ENCODE data around the gene DSCAM.

DSCAM gene

DNA sequence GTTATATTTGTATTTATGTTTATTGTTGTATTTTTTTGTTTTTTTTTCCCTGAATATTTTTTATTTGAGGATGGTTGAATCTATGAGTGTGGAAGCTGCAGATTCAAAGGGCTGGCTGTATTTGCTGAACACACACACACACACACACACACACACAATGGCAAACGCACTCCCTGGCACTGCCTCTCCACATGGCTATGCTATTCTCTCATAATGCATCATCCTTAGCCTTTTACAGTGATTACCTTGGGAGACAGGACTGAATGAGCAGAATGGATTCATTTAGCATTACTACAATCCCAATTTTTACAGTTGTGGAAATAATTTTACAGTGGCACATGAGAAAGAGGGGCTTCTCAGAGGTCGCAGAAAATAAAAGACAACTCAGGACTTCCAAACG lies 589.6 kb downstream of the DSCAM start:
- no peak for DNase-seq (ENCODE audit: low read depth, low spot score)
- no peak overlapping the region for H3K4me3 ChIP-seq (ENCODE audit: low read length)

DNA sequence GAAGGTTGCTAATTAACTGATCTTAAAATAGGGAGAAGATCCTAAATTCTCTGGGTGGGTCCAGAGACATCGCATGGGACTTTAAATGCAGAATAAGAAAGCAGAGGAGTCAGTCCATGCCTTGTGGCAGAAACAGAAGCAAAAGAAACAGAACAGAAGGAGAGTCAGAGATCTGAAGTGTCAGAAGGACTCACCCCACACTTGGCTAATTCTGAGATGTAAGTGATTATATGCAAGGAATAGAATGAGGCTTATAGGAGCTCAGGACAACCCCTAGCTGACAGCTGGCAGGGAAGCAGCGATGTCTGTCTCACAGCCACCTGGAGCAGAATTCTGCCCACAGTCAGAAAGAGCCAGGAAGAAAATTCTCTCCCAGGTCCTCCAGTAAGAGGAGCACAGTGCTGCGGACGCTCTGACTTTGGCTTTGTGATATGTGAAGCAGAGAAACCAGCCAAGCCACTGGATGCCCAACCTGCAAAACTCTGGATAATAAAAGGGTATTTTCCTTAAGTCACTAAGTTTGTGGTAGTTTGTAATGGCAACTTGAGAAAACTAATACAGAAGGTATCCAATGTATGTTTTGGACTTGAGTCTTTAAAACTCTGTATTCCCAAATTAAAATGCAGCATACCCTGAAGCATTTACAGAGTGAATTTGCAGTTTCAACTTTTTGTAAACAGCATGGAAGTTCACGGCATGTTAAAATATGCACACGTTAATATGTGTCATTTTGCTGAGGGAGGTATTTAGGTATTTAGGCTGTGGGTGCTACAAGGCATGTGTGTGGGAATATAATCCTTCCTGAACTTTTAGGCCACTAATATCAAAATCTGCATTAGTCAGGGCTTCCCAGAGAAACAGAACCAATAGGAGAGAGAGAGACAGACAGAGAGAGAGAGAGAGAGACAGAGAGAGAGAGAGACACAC lies 591.2 kb downstream of the DSCAM start:
- no peak for DNase-seq (ENCODE audit: low read depth, low spot score)
- no peak overlapping the region for H3K4me3 ChIP-seq (ENCODE audit: low read length)

DNA sequence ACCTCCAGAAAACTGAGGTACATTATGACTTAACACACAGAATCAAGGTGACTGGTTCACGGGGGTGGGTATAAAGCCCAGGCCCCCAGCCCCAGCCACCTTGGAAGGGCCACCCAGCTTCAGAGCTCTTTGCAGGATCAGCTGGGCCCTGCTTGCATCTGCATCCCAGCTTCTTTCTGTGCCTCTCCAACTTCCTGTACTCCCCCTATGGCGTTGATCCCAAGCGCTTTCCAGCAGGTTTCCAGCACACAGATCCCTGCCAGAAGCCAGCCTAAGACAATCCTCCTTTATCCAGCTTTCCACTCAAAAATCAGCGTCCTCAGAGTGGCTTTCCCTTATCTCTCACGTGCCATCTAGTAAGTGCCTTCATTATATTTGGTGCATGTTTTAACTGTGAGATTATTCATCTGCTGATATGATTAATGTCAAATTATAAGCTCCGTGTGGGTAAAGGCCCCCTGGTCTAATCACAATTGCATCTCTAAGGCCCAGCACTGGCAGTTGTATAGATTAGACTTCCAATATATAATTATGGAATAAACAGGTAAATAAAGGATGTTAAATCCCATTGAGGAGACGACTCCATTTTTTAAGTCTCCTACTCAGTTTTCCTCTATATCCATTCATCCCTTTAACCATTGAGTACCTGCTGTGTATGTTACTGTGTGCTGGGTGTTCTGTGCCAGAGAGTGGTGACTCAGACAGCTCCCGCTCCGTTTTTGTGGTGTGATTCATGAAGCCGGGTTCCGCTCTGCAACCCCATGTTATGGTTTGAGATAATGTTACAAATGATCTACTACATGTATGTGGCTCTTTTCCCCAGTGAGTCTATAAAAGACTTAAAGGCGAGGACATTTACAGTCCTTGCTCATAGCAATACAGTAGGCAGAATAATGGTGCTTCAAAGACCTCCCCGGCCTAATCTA lies 592.2 kb downstream of the DSCAM start:
- no peak for DNase-seq (ENCODE audit: low read depth, low spot score)

DNA sequence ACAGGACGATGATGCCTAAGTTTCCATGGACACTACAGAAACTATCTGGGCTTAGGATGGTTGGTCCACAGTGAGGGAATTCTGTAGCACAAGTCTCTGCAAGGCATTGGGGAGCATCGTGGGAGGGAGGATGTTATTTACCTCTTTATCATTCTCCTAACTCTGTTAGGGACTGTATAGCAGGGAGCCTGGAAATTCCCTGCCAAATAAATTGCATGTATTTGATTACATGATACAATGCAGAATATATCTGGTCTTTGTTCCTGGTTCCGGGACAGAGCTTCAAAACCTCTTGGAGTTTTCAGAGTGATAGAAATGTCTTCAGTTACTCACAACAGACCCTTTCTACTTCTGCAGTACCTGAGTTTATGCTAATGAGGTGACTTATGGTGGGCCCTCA lies 593.8 kb downstream of the DSCAM start:
- DNase-seq (ENCODE audit: low read depth, low spot score): no peak
- no peak overlapping the region for H3K4me3 ChIP-seq (ENCODE audit: low read length)

More for the DNA sequence above, 592.2 kb downstream of the DSCAM start:
- H3K4me3 ChIP-seq (ENCODE audit: low read length): no peak overlapping the region

DNA sequence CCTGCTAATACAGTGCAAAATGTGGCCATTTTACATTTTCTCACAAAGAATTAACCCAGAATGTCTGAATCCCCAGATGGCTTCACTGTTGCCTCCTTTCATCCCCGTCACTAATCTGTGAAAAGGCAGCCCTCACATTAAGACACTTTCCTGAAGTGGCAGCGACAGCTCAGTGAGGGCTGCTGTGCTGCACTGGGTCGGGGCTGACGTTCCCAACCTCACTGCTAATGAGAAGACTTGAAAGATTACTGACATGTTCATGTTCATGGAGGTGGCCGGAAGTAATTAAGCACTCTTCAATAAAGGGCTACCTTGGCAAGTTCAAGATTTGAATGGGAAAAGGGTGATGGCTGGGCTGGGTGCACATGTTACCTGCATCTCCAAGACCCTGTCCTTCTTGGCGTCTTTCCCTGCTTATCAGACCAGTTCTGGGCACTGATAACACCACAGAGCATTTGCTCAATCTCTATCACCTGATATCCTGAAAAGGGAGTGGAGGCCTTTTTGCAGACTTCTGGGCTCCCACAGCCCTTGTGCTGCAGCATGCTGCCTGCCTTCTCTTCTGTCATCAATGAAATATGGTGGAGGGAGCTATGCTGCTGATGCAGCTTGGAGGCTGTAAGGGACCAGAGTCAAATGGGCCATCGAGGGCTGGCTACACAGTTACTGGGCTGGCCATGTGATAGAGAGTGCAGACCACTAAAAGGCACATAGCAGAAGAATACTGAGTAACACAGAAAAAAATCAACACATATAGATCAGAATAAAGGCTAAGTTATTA lies 596.3 kb downstream of the DSCAM start:
- H3K4me3 ChIP-seq (ENCODE audit: low read length): no peak overlapping the region
- no peak for DNase-seq (ENCODE audit: low read depth, low spot score)

DNA sequence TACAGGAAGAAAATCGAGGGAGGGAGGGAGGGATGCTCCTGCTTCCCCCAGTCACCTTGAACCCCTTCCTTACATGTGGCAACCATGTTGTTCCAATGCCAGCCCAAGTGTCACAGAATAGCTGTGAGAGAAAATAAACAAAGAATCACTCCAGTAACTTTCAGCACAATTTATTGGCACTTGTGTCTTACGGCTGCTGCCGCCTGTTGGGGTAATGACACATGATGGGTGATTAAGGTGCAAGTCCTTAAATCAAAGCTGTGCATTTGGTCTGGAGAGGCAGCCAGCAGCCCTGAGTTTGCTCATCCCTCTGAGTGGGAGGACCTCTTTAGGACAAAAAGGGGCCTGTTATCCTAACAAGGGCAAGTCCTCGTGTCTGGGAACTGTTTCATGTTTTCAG lies 602.0 kb downstream of the DSCAM start:
- no peak overlapping the region for H3K4me3 ChIP-seq (ENCODE audit: low read length)
- no peak for DNase-seq (ENCODE audit: low read depth, low spot score)

DNA sequence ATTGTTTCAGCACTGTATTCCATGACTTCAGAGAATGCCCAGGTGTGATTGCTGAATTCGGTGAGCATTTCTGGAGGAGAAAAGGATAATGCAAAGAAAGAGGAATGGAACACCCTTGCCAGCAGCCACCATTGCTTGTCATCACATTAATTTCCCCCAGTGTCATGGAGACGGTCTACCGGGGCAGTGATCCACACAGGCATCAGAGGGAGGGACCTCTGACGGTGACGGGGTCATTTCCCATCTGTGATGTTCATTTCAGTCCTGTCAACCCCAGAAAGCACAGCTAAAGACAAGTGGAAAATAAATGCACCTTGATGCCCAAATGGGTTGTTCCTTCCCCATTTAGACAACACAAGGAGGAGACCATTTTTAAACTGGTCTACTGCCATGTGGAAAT lies 603.3 kb downstream of the DSCAM start:
- DNase-seq (ENCODE audit: low read depth, low spot score): no peak
- no peak overlapping the region for H3K4me3 ChIP-seq (ENCODE audit: low read length)

DNA sequence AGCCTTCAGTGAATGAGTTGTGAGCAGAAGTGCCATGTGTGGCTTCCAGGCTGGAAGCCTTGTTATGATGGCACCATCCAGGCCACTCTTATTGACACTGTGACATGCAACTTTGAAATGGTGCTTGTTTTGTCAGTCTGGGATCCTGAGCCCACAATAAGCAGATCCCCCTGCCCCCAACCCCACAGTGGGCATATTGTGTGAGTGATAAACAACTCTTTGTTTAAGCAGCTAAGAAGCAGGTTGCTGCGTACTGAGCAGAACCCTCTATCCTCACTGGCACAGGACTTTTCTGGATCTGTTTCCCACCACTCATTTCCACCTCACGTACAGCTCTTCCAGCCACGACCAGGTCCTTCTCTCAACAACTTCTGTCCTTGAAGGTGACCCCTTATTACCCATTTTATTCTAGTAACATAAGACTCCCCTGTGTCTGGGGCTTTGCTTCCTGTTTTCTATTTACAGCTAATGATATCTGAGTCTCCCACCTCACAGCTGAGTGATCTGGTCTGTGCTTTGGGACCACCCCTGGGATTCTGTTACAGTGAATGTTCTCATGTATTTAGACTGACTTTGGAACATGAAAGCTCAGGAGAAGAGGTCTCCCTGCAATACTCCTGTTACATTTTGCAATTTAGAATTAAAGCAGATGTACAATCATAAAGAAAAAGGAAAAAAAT lies 604.2 kb downstream of the DSCAM start:
- no peak overlapping the region for H3K4me3 ChIP-seq (ENCODE audit: low read length)
- DNase-seq (ENCODE audit: low read depth, low spot score): no peak

DNA sequence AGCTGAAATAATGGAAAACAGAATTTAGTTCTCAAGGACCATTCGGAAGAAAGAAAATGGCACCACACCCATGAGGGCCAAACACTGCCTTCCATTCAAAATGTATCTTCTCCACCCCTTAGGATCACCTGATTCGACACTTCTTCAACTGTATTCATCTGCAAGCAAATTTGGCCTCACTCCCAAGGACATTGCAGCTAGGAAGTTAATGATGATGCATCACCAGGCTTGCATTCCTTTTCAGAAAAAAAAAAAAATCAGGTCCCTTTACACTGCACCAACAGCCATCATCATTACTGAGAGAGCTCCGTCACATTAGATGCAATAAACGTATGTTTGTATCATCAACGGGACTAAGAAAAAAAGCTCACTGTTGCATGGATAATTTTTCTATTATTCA lies 611.4 kb downstream of the DSCAM start:
- no peak for DNase-seq (ENCODE audit: low read depth, low spot score)
- H3K4me3 ChIP-seq (ENCODE audit: low read length): no peak overlapping the region

DNA sequence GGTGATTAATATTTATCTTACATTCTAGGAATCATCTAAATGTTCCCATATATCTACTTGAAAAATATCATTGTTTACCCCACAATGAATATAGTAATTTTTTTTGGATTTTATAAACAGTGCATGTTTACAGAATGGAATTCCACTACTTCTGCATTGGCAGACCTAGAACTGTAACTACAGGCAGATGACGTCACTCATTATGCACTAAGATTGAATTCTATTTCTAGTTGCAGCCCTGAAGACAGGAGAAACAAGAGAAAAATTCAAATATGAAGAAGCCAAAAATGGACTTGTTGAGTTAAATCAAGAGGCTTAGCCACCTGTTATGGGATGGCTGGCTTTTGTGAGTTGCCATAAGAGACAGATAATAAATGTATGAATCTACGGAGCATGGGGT lies 615.0 kb downstream of the DSCAM start:
- no peak overlapping the region for H3K4me3 ChIP-seq (ENCODE audit: low read length)
- no peak for DNase-seq (ENCODE audit: low read depth, low spot score)

DNA sequence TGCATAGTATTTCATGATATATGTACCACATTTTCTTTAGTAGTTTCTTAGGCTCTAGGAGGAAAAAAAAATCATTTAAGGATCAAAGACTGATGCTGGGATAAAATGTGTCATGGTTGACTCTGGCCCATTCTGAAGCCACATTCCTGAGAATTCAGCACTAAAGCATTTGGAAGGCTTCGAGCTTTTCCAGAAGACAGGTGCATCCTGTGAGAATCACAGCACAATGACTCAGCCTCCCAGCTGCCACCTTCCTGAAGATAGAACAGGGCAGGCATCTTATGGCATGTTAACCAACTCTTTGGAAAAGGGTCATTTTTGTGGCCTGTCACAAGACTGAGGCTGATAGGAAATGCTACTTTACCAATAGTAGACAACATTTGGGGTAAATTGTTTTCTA lies 619.9 kb downstream of the DSCAM start:
- H3K4me3 ChIP-seq (ENCODE audit: low read length): no peak overlapping the region
- no peak for DNase-seq (ENCODE audit: low read depth, low spot score)

DNA sequence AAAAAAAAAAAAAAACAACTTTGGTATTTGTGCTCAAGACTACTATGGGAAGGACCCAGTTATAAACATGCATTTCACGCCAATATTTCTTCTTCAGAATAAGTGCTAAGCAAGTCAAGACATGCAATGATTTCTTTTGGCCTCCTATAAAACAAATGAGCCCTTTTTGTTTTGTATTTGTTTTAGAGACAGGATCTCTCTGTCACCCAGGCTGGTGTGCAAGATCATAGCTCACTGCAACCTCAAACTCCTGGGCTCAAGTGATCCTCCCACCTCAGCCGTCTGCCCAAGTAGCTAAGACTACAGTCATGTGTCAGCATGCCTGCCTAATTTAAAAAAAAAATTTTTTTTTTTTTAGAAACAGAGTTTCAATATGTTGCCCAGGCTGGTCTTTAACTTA lies 631.0 kb downstream of the DSCAM start:
- DNase-seq (ENCODE audit: low read depth, low spot score): no peak
- H3K4me3 ChIP-seq (ENCODE audit: low read length): no peak overlapping the region

DNA sequence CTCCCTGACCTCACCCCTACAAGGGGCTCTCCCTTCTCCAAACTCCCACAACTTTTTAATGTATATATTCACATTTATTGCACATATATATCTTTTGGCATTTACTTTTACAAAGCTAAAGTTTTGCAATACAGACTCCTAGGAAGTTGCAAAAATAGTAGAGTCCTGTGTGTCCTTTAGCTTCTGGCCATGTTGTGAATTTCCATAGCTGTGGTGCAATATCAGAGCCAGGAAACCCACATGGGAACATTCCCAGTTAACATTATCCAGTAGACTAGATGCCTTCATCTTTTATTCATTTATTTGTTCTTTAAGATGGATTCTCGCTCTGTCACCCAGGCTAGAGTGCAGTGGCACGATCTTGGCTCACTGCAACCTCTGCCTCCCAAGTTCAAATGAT lies 636.7 kb downstream of the DSCAM start:
- no peak overlapping the region for H3K4me3 ChIP-seq (ENCODE audit: low read length)
- no peak for DNase-seq (ENCODE audit: low read depth, low spot score)

DNA sequence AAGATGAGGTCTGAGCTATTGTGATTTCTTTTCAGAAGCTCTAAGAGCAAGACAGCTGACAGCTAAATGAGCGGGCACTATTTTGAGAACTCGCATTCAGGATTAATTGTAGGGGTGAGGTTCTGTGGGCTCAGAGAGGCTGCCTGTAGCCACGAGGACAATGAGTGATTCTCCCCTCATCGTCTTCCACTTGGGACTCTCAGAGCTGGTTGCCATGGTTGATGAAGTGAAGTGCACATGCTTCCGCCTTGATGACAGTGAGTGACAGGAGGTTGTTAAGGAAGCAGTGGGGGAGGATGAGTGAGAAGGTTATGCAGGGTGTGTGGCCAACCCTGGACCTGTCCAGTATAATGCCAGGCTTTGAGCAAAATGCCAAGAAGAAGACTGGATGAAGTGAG lies 638.0 kb downstream of the DSCAM start:
- H3K4me3 ChIP-seq (ENCODE audit: low read length): no peak overlapping the region
- DNase-seq (ENCODE audit: low read depth, low spot score): no peak

DNA sequence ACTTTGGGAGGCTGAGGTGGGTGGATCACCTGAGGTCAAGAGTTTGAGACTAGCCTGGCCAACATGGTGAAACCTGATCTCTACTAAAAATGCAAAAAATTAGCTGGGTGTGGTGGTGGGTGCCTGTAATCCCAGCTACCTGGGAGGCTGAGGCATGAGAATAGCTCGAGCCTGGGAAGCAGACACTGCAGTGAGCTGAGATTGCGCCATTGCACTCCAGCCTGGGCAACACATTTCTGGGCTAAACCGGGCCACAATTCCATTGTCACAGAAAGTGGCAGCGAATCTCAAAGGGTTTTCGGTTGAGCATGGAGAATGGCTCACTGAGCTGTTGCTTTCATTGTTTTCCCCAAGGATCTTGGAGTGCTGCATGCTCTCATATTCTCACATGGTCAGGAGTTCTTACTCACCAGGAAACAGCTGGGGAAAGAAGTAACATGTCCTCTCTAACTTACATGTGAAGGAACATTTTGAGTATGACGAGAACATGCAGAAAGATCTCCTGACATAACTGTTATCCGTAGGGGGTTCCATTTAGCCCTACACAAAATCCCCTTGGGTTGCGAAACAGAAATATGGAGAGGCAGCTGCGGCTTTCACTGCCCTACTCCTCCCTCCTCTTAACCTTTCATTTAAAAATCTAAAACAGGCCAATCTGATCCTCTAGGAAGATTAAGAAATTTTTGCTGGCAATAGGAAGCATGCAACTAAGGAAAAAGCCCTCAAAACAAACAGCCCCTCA lies 638.6 kb downstream of the DSCAM start:
- DNase-seq (ENCODE audit: low read depth, low spot score): no peak
- no peak overlapping the region for H3K4me3 ChIP-seq (ENCODE audit: low read length)

DNA sequence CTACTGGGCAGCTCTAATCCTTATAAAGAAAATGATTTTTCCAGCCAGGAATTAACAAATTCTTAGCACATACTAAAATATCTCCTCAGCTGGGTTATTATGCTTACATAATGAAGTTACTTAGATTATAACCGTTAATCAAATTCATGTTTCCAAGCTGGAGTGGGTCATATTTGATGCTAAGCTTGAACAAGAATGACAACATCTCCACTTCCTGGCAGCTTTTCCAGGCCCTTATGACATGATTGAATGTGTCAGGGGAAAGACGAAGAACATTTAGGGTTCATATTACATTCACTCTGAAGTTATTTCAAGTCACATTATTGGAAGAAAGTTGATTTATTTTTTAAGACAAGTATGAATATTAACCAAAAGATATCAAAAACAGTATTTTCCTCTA lies 646.0 kb downstream of the DSCAM start:
- no peak overlapping the region for H3K4me3 ChIP-seq (ENCODE audit: low read length)
- DNase-seq (ENCODE audit: low read depth, low spot score): no peak

DNA sequence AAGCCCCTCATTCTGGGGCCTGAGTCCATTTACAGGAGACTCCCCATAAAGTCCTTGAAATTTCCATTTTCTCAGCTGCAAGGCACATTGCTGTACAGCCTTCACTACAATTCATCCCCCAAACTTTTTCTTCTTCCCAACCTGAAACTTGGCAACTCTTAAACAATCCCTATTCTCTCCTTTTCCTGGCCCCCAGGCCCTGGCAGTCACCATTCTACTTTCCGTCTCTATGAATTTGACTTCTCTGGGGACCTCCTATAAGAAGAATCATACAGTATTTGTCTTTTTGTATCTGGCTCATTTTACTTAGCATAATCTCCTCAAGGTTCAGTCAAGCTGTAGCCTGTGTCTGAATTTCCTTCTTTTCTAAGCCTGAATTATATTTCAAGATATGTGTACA lies 646.8 kb downstream of the DSCAM start:
- H3K4me3 ChIP-seq (ENCODE audit: low read length): no peak overlapping the region
- DNase-seq (ENCODE audit: low read depth, low spot score): no peak

All from Jurkat, Clone E6-1 (cell line).